Endodermal cell (in vitro differentiated cells): ENCODE results near the gene C18orf63. TPM values are rescaled to one million over a fixed set of nuclear protein-coding genes. Genes with fewer than 3 reads are reported as not detected.

Experiments
- DNase-seq: peaks from one replicate; pipeline ENCODE4 v3.0.0-alpha.2; 2017
- H3K27ac ChIP-seq: 2 replicates; pipeline ENCODE4 v1.5.1; 2013; ENCODE audit warnings: mild to moderate bottlenecking, low read depth, low read length, moderate library complexity
- H3K27me3 ChIP-seq: 2 replicates; pipeline ENCODE4 v1.6.1; 2013; ENCODE audit warnings: mild to moderate bottlenecking, low read length, moderate library complexity; ENCODE audit not compliant: insufficient read depth, control insufficient read depth, poor library complexity, severe bottlenecking
- H3K36me3 ChIP-seq: 2 replicates; pipeline ENCODE4 v1.7.0; 2013; ENCODE audit warnings: mild to moderate bottlenecking, low read length, moderate library complexity; ENCODE audit not compliant: control insufficient read depth, insufficient read depth
- H3K4me1 ChIP-seq: one replicate; pipeline ENCODE4 v1.7.0; 2013; ENCODE audit warnings: low read length; ENCODE audit not compliant: control insufficient read depth, insufficient read depth
- H3K4me3 ChIP-seq: 2 replicates; pipeline ENCODE4 v1.5.1; 2013; ENCODE audit warnings: mild to moderate bottlenecking, low read length, moderate library complexity
- H3K9ac ChIP-seq: 2 replicates; pipeline ENCODE4 v1.6.1; 2013; ENCODE audit warnings: mild to moderate bottlenecking, low read length, moderate library complexity; ENCODE audit not compliant: poor library complexity, severe bottlenecking; ENCODE audit errors: extremely low read depth
- H3K9me3 ChIP-seq: 2 replicates; pipeline ENCODE4 v1.6.1; 2013; ENCODE audit warnings: mild to moderate bottlenecking, low read length, moderate library complexity; ENCODE audit not compliant: control insufficient read depth
- H3K27ac Mint-ChIP-seq: 2 replicates; pipeline ENCODE4 v1.8.0; 2020; ENCODE audit warnings: mixed read lengths
- H3K27me3 Mint-ChIP-seq: 2 replicates; pipeline ENCODE4 v1.8.0; 2021; ENCODE audit warnings: mild to moderate bottlenecking, mixed read lengths; ENCODE audit not compliant: insufficient read depth
- H3K36me3 Mint-ChIP-seq: 2 replicates; pipeline ENCODE4 v1.8.0; 2020; ENCODE audit warnings: low read depth, mixed read lengths
- H3K4me1 Mint-ChIP-seq: 2 replicates; pipeline ENCODE4 v1.8.0; 2020; ENCODE audit warnings: mixed read lengths
- H3K4me3 Mint-ChIP-seq: 2 replicates; pipeline ENCODE4 v1.8.0; 2020; ENCODE audit warnings: mild to moderate bottlenecking, moderate library complexity, mixed read lengths
- H3K9me3 Mint-ChIP-seq: 2 replicates; pipeline ENCODE4 v1.8.0; 2020; ENCODE audit warnings: mild to moderate bottlenecking, mixed read lengths
- CTCF ChIP-seq: fragments of 200-600 bp; sonication (generic); conservative IDR thresholded peaks from 2 replicates; pipeline ENCODE4 v1.5.0; 2021; ENCODE audit warnings: antibody characterized with exemption, mild to moderate bottlenecking
- WGBS, 2 experiments: methylation state at CpG; one replicate each; pipeline versions ENCODE4 v1.1.5 to v1.1.7; 2013; ENCODE audit warnings: missing lambda C conversion rate in 2 of 2, mixed read lengths in 1 of 2; ENCODE audit not compliant: insufficient coverage in 1 of 2, insufficient read length in 1 of 2; 5-methylcytosine and 5-hydroxymethylcytosine counted together
- total RNA-seq, 2 donors: library from RNA; stranded (reverse); fragmentation: NEBNext Ultra II Directional in 1 of 2; extraction: Animal tissue kit (Norgen Biotek cat#: 25700) in 1 of 2; gene quantifications; 2 replicates in 1 of 2; 3 replicates in 1 of 2; pipeline ENCODE4 v1.2.1, GENCODE V29; 2021

Gene C18orf63
- total RNA-seq, 2 donors from 2014 or later = not detected

- Histone ChIP-seq H3K4me3 (no peak overlapping the region), H3K36me3 (no peaks in the 10 kb centered on the region), H3K4me1 (no peaks in the 10 kb centered on the region), H3K9me3 (peaks cover 11% of the 10 kb centered on the region), H3K27me3 (peaks cover 11% of the 10 kb centered on the region), H3K27ac (no peak overlapping the region), H3K9ac (no peak overlapping the region)
- WGBS, 2 experiments = 94 to 97% methylated on average over 2 to 5 of the region's 5 CpGs
- no peak for DNase-seq
- H3K9me3 Mint-ChIP-seq = no peaks in the 10 kb centered on the region
- H3K27me3 Mint-ChIP-seq = no peaks in the 10 kb centered on the region
- no peak for TF ChIP-seq CTCF
- H3K36me3 Mint-ChIP-seq = no peaks in the 10 kb centered on the region
- H3K4me1 Mint-ChIP-seq = peaks cover 11% of the 10 kb centered on the region
- no peak overlapping the region for H3K4me3 Mint-ChIP-seq
- no peak overlapping the region for H3K27ac Mint-ChIP-seq
Measured at GRCh38 chr18:74337155-74337911, 21.7 kb downstream of the C18orf63 start.

GRCh38 chr18:74337912-74338309, 22.3 kb downstream of the C18orf63 start:
- H3K4me3 Mint-ChIP-seq = no peak overlapping the region
- no peaks in the 10 kb centered on the region for H3K27me3 Mint-ChIP-seq
- DNase-seq = no peak
- TF ChIP-seq CTCF = no peak
- H3K27ac Mint-ChIP-seq = no peak overlapping the region
- Histone ChIP-seq H3K9ac (no peak overlapping the region), H3K27ac (no peak overlapping the region), H3K9me3 (peaks cover 7% of the 10 kb centered on the region), H3K36me3 (no peaks in the 10 kb centered on the region), H3K4me1 (no peaks in the 10 kb centered on the region), H3K27me3 (peaks cover 11% of the 10 kb centered on the region), H3K4me3 (no peak overlapping the region)
- H3K9me3 Mint-ChIP-seq = no peaks in the 10 kb centered on the region
- H3K4me1 Mint-ChIP-seq = peaks cover 11% of the 10 kb centered on the region
- 100% methylated on average over 1 of the region's 1 CpG; no CpG with 5 or more reads in 1 of the 2 experiments for WGBS, 2 experiments
- no peaks in the 10 kb centered on the region for H3K36me3 Mint-ChIP-seq

- Histone ChIP-seq H3K27ac (no peak overlapping the region), H3K9ac (no peak overlapping the region), H3K4me3 (no peak overlapping the region), H3K36me3 (no peaks in the 10 kb centered on the region), H3K27me3 (peaks cover 9% of the 10 kb centered on the region), H3K4me1 (no peaks in the 10 kb centered on the region), H3K9me3 (no peaks in the 10 kb centered on the region)
- Mint-ChIP-seq H3K27ac (no peak overlapping the region), H3K4me1 (no peaks in the 10 kb centered on the region), H3K4me3 (no peak overlapping the region), H3K9me3 (no peaks in the 10 kb centered on the region), H3K27me3 (no peaks in the 10 kb centered on the region), H3K36me3 (no peaks in the 10 kb centered on the region)
- TF ChIP-seq CTCF = peak; percentile 91
- no peak for DNase-seq
- WGBS, 2 experiments = 21% methylated on average over 3 of the region's 4 CpGs; no CpG with 5 or more reads in 1 of the 2 experiments
Measured at GRCh38 chr18:74342416-74343043, 26.9 kb downstream of the C18orf63 start.
